GM18907 (cell line): ENCODE data around the gene CR1L.
"Not testable (repeated sequence)": the region's sequence is repeated elsewhere in the genome, so short reads cannot be mapped to it uniquely, and the experiment has no call there.

Source experiments
- ATAC-seq: cut with Tn5 transposase; IDR thresholded peaks from one replicate; pipeline ENCODE4 v1.9.1; 2021; ENCODE audit warnings: mild to moderate bottlenecking, moderate library complexity; ENCODE audit not compliant: unreplicated experiment

Gene CR1L

GRCh38 chr1:207645635-207646081 lies 725 bp downstream of the CR1L start:
- ATAC-seq, result no peak

GRCh38 chr1:207646171-207646570 lies 1.2 kb downstream of the CR1L start:
- no peak for ATAC-seq

DNA sequence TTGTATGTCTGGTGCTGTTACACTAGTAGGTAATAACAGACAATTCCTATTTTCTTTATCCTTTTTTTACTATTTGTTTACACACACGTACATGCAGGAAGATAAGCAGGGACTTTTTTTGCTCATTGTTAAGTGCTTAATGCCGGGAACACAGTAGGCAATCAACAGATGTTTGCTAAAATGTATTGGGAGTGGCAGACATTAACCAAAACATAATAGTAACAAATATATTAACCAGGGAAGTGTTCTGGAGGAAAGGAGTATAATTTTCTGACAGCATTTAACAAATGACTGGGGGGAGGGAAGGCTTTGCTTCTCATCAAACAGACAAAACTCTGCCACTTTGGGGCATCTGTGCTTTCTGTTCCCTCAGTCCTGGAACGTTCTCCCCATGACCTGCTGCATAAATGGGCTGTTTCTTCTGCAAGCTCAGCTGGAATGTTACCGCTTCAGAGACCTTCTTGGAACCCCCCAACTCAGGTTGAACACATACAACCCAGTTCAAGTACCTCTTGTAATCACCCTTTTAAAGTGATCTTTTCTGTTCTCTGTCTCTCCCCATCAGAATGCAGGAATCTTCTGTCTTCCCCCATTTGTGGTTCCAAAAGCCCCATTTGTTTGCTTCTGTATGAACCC lies 2.1 kb downstream of the CR1L start:
- ATAC-seq, result no peak

DNA sequence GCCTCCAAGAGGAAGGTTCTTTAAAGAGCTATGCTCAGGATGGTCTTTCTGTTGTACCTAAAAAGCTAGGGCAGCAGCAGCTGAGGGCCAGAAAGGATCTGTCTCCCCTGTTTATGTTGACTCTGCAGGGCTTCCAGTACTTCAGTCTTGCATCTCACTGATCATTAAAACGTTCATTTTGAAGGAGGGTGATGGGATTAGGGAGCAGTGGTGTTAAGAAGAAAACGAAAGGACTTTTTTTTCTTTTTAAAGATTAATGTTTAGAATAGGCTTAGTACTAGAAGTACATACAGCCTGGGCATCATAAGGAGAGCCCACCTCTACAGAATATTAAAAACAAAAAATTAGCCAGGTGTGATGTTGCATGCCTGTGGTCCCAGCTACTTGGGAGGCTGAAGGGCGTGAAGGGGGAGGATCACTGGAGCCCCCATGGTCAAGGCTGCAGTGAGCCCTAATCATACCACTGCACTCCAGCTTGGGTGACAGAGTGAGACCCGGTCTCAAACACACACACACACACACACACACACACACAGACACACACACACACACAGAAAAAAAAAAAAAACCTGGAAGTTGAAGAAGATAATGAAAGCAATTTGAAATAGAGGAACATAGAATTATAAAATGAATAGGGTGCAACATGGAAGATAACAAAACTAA lies 2.9 kb downstream of the CR1L start:
- no peak for ATAC-seq

- ATAC-seq, result no peak
Observed at GRCh38 chr1:207648334-207649209, 3.6 kb downstream of the CR1L start.

DNA sequence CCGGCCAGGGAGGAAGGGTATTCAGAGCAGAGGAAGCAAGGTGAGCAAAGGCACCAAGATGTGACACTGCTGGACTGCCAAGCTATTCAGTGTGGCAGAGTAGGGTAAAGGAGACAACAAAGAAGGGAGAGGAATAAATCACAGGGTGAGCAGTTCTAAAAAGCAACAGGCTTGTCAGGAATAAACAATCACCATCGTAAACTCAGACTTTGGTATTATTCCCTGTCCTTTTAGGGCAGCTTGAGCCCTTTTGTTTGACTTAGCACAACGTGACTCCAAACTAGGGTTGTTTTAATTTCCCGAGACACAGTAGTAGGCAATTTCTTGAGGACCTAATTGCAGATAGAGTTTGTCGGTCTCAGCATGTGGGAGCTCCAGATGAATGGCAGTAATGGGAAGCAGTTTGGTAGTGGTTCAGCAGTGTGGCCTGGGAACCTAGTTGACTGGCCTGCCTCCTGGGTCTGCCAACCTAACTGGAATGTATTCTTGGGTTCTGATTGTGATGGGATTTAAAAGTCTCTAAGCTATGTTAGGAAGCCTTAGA lies 4.3 kb downstream of the CR1L start:
- ATAC-seq, result no peak

DNA sequence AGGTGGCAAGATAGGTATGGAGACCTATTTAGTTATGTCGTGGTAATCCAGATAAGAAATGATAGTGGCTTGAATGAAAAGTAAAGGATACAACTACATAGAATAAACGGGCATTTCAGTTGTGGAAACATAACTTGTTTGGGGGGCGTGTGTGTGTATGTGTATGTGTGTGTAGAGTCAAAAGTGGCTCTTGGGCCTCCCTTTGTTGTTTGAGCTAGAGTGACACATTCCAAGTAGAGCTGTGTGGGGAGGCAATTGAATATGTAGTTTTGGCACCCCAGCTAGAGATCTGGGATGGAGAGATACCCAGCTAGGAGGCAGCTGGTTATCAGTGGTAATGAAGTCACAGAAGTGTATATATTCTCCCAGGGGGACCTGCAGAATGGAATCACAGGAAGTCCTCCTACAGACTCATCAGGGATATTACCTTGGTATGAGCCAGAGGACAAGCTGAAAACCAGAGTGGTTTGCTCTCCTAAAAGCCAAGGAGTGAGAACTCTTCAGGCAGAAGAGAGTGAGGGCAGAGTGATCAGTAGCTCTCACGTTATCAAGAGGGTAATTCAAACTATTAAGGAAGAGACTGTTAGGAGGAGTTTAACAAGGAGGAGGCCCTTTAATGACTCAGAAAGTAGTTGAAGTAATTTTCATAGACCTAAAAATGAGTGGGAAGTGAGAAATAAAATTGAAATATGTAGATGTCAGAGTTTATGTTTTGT lies 5.1 kb downstream of the CR1L start:
- no peak for ATAC-seq

DNA sequence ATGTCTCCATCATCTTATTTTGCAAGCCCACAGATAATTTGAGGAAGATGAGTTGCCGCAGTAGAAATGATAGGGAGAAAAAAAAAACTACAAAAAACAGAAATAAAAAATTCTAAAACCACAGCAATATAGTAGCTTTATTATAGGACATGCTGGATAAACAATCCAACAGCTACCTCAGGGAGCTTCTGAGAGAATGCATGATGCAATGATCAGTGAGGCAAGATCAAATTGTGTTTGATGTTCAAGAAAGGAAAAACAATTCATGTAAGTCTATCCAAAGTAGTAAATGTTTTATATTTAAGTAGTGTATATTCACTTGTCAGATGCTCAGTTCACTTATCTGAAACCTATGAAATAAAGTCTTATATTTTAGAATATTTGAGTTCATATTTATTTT lies 6.7 kb downstream of the CR1L start:
- ATAC-seq, result no peak

DNA sequence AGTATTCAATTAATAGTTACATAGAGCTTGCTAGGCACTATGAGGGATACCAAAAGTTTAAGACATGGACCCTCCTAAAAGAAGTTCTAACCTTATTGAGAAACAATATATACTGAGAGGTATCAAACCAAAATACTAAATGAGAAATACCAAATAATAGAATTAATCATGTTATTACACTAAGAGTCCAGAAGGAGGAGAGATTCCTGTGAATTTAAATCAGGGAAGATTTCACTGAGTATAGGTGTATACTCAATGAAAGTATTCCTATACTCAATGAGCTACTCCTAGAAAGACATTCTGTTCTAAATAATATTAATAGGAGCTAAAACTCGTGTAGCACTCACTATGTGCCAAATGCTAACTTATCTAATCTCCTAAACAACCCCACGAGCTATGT lies 9.4 kb downstream of the CR1L start:
- ATAC-seq, result no peak

DNA sequence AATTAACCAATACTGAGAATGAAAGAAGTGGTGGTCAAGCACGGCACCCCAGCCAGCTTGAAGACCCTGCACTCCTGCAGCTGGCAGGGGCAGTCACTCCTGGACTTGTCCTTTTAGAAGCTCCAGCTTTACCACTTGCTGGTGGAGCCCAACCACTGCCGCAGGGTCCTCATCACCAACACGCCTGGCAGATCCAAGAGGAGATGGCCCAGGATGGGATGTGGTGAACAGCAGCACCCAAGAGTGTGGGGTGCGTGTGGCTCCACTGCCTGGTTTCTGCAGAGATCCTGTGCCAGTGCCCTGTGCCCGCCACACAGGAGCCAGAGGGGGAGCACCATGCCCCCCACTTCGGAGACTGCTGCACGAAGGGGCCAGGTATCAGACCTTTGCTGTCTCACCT lies 13.5 kb downstream of the CR1L start:
- ATAC-seq, result no peak

DNA sequence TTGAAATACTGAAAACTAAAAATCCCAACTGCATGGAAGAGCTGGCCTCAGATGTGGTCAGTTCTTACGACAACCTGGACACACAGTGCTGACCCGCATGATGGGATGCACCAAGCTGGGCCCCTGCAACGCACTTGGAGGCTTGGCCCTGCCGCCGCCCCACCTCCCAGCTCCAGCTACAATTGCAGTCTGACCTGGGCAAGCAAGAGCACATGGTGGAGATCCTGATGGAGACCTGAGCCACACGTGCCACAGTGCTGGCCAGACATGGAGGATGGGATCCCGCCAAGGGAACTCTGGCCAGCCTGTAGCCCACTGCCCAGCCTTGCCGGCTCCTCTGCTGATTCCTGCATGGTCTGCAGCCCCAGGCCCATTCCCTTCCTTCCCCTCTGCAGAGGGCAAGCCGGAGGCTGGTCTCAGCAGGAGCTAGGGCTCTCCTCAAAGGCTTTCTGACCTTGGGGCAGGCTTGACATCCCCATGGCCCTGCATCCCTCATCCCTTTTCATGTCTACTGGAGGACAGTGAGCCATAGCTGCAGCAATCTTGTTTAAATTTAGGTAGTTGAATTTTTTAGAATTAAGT lies 14.1 kb downstream of the CR1L start:
- no peak for ATAC-seq

DNA sequence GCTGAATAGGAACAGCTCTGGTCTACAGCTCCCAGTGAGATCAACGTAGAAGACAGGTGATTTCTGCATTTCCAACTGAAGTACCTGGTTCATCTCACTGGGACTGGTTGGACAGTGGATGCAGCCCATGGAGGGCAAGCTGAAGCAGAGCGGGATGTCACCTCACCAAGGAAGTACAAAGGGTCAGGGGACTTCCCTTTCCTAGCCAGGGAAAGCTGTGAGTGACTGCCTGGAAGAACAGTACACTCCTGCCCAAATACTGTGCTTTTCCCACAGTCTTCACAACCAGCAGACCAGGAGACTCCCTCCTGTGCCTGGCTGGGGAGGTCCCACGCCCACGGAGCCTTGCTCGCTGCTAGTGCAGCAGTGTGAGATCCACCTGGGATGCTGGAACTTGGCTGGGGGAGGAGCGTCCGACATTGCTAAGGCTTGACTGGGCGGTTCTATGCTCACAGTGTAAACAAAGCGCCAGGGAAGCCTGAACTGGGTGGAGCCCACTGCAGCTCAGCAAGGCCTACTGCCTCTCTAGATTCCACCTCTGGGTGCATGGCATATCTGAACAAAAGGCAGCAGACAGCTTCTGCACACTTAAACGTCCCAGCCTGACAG lies 14.7 kb downstream of the CR1L start:
- ATAC-seq, result no peak

DNA sequence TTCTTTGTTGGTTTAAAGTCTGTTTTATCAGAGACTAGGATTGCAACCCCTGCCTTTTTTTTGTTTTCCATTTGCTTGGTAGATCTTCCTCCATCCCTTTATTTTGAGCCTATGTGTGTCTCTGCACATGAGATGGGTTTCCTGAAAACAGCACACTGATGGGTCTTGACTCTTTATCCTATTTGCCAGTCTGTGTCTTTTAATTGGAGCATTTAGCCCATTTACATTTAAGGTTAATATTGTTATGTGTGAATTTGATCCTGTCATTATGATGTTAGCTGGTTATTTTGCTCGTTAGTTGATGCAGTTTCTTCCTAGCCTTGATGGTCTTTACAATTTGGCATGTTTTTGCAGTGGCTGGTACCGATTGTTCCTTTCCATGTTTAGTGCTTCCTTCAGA lies 16.5 kb downstream of the CR1L start:
- not testable (repeated sequence) for ATAC-seq

- ATAC-seq, result no peak
Observed at GRCh38 chr1:207666342-207666741, 21.4 kb downstream of the CR1L start.

GRCh38 chr1:207669528-207670009 lies 24.6 kb downstream of the CR1L start:
- no peak for ATAC-seq

GRCh38 chr1:207670192-207670591 lies 25.3 kb downstream of the CR1L start:
- ATAC-seq, result no peak

DNA sequence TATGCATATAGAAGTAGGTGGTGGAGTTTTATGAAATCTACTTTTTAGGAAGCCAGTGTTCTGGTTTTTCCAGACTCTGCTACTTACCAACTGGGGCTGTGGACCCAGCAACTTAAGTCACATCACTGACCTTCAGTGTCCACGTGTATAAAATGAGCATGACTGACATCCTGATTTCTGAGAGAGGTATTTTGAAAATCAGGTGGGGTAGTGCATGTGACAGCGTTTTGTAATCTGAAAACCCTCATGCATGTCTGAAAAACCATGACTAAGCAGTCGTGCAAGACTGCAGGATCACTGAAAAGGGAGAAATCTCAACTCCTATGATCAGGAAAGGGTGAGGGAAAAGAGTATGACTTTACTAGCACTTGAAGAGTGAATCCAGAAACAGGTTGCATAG lies 26.1 kb downstream of the CR1L start:
- no peak for ATAC-seq

- no peak for ATAC-seq
Observed at GRCh38 chr1:207672522-207673130, 27.7 kb downstream of the CR1L start.

DNA sequence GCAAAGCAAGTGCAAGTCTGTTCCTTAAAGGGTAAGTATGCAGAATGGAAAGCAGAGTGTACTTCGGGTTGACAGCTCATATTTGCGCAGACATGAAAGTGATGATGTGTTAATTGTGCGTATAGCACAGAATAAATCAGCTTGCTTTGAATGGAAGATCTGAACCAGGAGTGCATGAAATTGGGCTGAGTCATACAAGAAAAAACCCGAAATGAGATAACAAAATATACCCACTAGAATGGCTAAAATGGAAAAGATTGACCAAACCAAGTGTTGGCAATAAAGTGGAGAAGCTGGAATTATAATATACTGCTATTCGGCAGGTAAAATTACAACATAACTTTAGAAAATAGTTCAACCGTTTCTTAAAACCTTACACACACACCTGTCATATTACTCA lies 28.5 kb downstream of the CR1L start:
- ATAC-seq, result no peak

DNA sequence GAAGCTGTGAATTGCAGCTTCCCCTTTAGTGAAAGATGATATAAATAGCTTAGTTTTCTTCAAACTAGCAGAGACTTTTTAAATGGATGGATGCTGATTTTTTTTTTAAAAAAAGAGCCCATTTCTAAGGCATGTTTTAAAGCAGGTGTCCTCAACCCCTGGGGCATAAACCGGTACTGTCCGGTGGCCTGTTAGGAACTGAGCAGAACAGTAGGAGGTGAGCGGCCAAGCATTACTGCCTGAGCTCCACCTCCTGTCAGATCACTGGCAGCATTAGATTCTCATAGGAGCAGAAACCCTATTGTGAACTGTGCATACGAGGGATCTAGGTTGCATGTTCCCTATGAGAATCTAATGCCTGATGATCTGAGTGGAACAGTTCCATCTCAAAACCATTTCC lies 31.2 kb downstream of the CR1L start:
- ATAC-seq, result no peak
